Activated naive CD8-positive, alpha-beta T cell (primary cell): ENCODE measurements around the gene LNP1.

Experiments
- H3K27ac Mint-ChIP-seq: one replicate; pipeline ENCODE4 v1.8.0; 2021; ENCODE audit warnings: mixed read lengths
- H3K27me3 Mint-ChIP-seq: one replicate; pipeline ENCODE4 v1.8.0; 2021; ENCODE audit warnings: mixed read lengths
- H3K36me3 Mint-ChIP-seq: one replicate; pipeline ENCODE4 v1.8.0; 2021; ENCODE audit warnings: mixed read lengths
- H3K4me1 Mint-ChIP-seq: one replicate; pipeline ENCODE4 v1.8.0; 2021; ENCODE audit warnings: low read depth, mixed read lengths
- H3K4me3 Mint-ChIP-seq: one replicate; pipeline ENCODE4 v1.8.0; 2021; ENCODE audit warnings: mild to moderate bottlenecking, mixed read lengths
- H3K9me3 Mint-ChIP-seq: one replicate; pipeline ENCODE4 v1.8.0; 2021; ENCODE audit warnings: low read depth, mixed read lengths

The LNP1 gene

DNA sequence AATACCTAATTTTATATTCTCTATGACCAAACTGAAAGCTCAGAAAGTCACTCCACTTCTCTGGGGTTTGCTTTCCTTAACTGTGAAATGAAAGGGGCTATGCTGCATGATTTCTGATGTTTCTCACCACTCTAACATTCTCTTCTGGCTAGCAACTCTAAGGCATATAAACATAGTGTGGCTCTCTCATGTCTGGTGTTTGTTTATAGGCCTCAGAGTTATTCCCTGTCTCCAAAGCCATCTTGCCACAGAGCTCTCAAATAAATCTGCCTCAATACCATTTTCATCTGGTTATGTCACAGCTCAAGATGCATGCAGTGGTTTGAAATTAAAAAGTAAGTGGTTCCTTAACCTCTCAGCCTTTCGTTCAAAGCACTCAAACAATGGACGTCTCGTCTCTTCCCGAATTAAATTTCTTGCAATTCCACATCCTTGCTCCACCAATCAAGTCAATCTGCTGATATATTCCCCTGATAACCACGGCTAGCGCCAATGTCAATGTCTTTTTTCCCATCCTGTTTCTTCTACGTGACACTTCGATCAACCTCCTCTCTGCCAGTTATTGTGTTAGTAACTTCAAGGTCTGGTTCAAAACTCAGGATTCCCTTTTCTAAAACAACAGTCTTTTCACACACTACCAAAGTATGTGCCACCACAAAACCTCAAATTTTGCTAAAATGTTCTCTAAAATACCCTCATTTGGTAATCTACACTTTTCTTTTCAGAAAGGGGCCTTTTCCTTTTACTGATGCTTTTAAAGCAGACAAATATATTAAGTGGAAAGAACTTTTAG, 16.4 kb upstream of the LNP1 start:
- H3K4me3 Mint-ChIP-seq = no peak overlapping the region
- H3K27me3 Mint-ChIP-seq = no peaks in the 10 kb centered on the region
- H3K4me1 Mint-ChIP-seq = peaks cover 25% of the 10 kb centered on the region
- no peaks in the 10 kb centered on the region for H3K9me3 Mint-ChIP-seq
- H3K36me3 Mint-ChIP-seq = peaks cover 12% of the 10 kb centered on the region
- no peak overlapping the region for H3K27ac Mint-ChIP-seq

DNA sequence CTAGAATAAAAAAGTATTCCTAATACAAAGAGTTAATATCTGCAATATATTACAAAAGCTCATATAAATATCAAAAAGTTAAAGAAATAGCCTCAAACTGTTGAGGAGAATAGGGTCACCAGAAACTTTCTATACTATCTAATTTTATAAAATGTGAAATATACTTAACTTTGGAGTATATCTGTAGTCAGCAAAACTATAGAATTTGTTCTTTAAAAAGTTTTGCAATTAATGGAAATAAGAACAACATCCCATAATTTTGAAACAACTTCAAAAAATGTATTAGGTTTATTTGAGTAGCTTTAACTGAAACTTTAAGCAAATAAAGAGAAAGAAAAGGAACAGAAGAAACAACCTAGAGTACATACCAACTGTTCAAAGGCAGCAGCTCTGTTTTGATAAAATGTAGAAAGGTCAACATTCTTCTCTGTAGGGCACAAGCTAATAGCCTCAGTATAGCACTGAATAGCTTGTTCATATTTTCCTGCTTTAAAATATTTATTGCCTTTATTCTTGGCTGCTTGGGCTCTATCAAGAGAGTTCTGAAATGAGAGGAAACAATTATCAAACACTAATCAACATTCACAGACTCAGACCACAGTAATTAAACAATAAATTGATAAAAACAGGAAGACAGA, 14.8 kb upstream of the LNP1 start:
- H3K4me3 Mint-ChIP-seq = no peak overlapping the region
- H3K36me3 Mint-ChIP-seq = peaks cover 12% of the 10 kb centered on the region
- H3K4me1 Mint-ChIP-seq = peaks cover 25% of the 10 kb centered on the region
- H3K27ac Mint-ChIP-seq = no peak overlapping the region
- H3K9me3 Mint-ChIP-seq = no peaks in the 10 kb centered on the region
- H3K27me3 Mint-ChIP-seq = no peaks in the 10 kb centered on the region

DNA sequence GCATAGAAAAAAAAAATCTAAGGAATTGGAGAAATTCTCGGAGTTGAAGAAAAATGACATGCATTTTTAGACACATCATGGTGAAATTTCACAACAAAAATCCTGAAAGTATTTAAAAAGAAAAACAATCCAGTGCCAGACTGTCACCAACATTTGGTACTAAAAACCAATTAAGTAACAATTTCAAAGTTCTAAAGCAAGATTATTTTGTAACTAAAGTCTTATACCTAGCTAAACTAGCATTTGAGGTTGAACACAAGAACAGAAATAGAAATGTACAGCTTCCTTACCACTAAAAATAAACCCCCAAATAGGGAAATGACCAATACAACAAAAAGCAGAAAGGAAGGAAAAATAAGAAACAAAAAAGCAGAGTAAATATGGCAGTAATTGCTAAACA, 12.3 kb upstream of the LNP1 start:
- H3K4me3 Mint-ChIP-seq = no peak overlapping the region
- H3K27ac Mint-ChIP-seq = no peak overlapping the region
- H3K9me3 Mint-ChIP-seq = no peaks in the 10 kb centered on the region
- peaks cover 16% of the 10 kb centered on the region for H3K36me3 Mint-ChIP-seq
- peaks cover 32% of the 10 kb centered on the region for H3K4me1 Mint-ChIP-seq
- H3K27me3 Mint-ChIP-seq = no peaks in the 10 kb centered on the region

DNA sequence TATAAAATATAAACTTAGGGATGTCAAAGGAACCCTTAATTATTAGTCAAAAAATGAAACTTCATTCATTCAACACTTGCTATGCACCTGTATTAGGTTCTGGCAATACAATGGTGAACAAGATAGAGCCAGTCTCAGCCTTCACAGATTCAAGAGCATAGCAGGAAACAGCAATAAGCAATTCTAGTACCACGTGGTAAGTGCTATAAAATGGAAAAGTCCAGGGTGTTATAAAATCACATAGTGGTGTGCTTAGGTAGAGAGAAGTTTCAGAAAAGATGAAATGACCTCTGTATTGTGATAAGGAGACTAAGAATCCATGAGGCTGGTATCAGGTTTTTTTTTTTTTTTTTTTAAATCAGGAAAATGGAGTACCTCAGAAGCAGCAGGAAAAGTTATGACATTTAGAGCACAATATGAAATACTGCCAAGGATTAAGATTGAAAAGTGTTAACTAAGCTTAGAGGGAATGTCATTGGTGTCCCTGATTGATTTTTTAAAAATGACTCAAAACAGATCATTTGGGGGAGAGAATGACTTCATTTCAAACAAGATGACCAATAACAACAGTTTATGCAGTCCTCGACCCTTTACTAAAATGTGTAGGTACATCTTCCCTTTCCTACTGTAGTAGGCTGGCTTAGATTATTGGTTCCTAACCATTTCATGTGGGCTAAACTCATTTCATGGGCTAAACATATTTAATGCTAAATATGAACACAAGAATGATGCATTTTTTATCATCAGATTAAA, 5.5 kb upstream of the LNP1 start:
- Mint-ChIP-seq H3K4me3 (no peak overlapping the region), H3K4me1 (peaks cover 54% of the 10 kb centered on the region), H3K9me3 (no peaks in the 10 kb centered on the region), H3K27me3 (no peaks in the 10 kb centered on the region), H3K27ac (no peak overlapping the region), H3K36me3 (peaks cover 4% of the 10 kb centered on the region)

DNA sequence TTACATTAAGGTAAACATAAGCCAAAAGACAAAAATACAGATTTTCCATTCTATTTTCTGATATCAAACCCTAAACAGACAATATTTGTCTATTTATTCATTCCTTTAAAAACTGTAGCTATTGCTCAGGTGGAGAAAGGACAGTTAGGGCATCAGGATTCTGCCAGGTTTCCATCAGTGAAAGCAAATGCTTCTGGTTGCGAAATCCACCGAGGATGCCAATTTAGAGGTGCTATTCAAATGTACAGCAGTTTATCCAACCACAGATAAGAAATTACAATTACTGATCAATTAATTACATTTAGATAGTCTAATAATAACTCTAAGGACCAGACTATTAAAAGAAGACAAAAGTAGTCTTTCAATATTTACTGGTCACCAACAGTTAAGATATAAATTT, 4.4 kb upstream of the LNP1 start:
- Mint-ChIP-seq H3K27me3 (no peaks in the 10 kb centered on the region), H3K4me1 (peaks cover 56% of the 10 kb centered on the region), H3K27ac (no peak overlapping the region), H3K4me3 (peak overlapping the region; percentile 49), H3K36me3 (peaks cover 2% of the 10 kb centered on the region), H3K9me3 (no peaks in the 10 kb centered on the region)

DNA sequence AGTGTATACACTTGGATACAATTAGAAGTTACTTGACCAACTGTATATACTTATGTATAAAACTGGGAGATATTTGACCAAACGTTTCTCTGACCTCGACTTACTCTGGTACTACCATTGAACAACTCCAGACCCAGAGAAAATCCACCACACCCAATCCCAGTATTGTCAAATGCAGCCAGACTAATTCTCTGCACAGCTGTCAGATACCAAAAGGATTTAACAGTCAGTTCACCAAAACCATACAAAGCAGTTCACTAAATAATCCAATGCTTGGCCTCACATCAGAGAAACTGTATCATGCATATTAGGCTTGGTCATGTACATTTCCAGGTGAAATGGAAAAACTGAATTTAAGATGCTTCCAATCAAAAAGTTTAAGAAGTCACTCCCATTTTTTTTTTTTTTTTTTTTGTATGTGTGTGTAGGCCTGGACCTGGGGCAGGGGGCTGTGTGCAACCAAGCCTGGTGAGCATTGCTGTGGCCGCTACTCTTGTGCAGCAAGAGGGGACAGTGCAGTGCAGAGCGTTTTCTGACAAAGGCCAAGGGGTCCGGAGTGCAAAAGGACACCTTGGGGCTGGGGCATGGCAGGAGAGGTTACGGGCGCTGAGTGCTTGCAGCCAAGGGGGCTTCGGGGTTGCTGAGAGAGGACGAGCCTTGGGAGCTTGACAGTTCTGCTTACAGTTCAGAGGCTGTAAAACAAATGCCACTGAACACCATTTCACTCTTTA, 1.8 kb upstream of the LNP1 start:
- Mint-ChIP-seq H3K4me1 (peaks cover 68% of the 10 kb centered on the region), H3K27ac (peak overlapping the region; percentile 83)

DNA sequence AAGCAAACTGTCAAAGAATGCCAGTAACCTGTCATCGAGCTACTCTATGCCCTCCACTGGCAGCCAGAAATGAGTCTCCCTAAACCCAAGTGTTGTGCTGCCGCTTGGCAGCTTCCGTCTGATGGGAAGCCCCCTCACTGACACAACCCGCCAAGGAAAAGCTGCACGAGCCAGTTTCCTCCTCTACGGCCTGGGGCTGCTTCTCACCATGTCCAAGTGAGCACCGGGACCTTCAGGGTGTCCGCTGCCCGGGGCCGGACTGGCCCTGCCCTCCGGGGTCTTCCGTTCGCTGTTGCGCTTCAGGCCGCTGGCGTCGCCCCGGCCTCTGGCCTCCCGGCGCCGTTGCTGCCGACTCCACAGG, 940 bp upstream of the LNP1 start:
- Mint-ChIP-seq H3K27me3 (no peaks in the 10 kb centered on the region), H3K9me3 (no peaks in the 10 kb centered on the region), H3K4me1 (peaks cover 70% of the 10 kb centered on the region), H3K4me3 (peak overlapping the region; percentile 94), H3K36me3 (peaks cover 2% of the 10 kb centered on the region), H3K27ac (peak overlapping the region; percentile 83)

More for the DNA sequence above, 1.8 kb upstream of the LNP1 start:
- Mint-ChIP-seq H3K4me3 (peak overlapping the region; percentile 94), H3K27me3 (no peaks in the 10 kb centered on the region), H3K36me3 (no peaks in the 10 kb centered on the region), H3K9me3 (no peaks in the 10 kb centered on the region)

DNA sequence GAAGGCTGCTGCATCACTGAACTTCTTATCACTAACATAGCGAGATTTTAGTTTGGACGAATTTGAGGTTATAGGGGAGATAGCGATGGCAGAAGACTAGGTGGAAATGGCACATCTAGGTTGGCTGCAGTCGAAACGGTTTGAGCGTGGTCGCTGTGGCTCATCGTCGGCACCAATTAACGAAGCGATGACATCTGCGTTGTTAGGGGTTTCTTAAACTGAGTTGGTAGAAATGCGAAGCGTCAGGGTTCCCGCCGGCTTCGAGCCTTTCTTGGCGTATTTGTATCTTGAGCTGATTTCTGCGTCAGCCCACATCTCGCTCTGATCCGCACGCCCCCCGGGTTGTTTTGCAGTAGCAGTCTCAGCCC, 319 bp downstream of the LNP1 start:
- H3K27ac Mint-ChIP-seq = peak overlapping the region; percentile 98
- H3K9me3 Mint-ChIP-seq = no peaks in the 10 kb centered on the region
- H3K27me3 Mint-ChIP-seq = no peaks in the 10 kb centered on the region
- peaks cover 2% of the 10 kb centered on the region for H3K36me3 Mint-ChIP-seq
- peak overlapping the region; percentile 94 for H3K4me3 Mint-ChIP-seq
- peaks cover 64% of the 10 kb centered on the region for H3K4me1 Mint-ChIP-seq

DNA sequence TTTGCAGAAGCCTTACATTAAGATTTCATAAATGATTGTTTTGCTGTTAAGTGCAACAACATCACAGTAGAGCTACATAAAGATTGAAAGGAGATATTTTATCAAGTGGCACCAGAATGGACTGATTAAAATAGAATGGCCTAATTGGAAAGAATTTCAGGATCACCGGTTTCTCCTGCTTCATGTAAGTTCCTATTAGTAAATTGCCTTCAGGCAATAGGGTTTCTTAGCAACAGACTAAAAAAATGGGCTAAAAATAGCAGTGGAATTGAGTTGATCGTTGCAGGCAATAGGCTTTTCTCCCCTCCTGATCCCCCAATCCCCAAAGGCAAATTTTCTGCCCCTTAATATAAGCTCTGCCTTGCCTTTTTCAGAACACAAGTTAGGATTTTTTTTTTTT, 917 bp downstream of the LNP1 start:
- Mint-ChIP-seq H3K27me3 (no peaks in the 10 kb centered on the region), H3K4me1 (peaks cover 58% of the 10 kb centered on the region), H3K27ac (peak overlapping the region; percentile 98), H3K9me3 (peaks cover 2% of the 10 kb centered on the region), H3K36me3 (peaks cover 4% of the 10 kb centered on the region), H3K4me3 (peak overlapping the region; percentile 94)

DNA sequence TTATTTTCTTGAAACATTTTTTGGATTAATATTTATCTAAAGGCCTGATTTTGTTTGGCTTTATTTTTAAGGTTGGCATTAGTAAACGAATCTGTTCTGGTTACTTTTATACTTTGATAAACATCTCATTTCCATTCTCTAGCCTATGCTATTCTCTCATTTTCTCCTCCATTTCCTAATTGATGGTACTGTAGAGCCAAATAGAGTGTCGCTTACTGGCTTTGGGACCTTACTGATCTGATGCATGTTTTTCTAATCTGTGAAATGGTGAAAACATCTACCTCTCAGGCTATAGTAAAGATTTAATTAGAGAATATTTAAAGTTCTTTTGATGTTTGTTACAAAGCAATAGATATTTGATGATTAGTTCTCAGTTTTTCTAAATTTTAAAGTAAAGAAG, 1.6 kb downstream of the LNP1 start:
- H3K36me3 Mint-ChIP-seq = peaks cover 10% of the 10 kb centered on the region
- H3K4me3 Mint-ChIP-seq = peak overlapping the region; percentile 94
- H3K27me3 Mint-ChIP-seq = no peaks in the 10 kb centered on the region
- no peak overlapping the region for H3K27ac Mint-ChIP-seq
- H3K4me1 Mint-ChIP-seq = peaks cover 55% of the 10 kb centered on the region
- H3K9me3 Mint-ChIP-seq = peaks cover 8% of the 10 kb centered on the region

DNA sequence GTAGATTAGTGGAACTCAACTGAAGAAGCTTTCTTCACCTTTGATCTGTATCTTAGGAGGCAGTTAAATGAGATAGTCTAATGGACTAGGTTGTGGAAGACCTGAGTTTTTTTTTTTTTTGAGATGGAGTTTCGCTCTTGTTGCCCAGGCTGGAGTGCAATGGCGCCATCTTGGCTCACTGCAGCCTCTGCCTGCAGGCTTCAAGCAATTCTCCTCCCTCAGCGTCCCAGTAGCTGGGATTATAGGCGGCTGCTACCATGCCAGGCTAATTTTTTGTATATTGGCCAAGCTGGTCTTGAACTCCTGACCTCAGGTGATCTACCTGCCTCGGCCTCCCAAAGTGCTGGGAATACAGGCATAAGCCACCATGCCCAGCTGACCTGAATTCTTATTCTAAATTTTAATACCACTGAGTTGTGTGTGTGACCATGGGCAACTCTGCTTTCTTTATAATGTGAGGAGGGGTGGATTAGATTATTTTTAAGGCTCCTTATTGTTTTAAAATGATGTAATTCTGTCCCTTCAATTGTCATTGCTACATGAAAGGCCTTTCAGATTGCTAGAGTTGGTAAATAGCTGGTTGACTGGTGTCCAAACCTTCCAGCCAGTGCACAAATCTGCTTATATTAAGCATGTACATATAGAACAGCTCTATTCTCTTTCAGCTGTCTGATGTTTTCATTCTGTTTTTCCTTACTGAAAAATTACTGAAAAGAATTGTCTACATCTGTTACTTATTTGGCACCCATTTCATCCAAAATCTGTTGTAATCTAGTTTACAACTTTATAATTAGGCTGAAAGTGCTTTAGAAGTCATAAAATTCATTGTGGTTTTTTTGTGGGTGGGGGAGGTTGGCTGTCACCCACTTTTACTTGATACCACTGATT, 2.3 kb downstream of the LNP1 start:
- no peaks in the 10 kb centered on the region for H3K27me3 Mint-ChIP-seq
- peaks cover 10% of the 10 kb centered on the region for H3K9me3 Mint-ChIP-seq
- no peak overlapping the region for H3K27ac Mint-ChIP-seq
- H3K36me3 Mint-ChIP-seq = peaks cover 13% of the 10 kb centered on the region
- H3K4me1 Mint-ChIP-seq = peaks cover 51% of the 10 kb centered on the region
- H3K4me3 Mint-ChIP-seq = peak overlapping the region; percentile 94

DNA sequence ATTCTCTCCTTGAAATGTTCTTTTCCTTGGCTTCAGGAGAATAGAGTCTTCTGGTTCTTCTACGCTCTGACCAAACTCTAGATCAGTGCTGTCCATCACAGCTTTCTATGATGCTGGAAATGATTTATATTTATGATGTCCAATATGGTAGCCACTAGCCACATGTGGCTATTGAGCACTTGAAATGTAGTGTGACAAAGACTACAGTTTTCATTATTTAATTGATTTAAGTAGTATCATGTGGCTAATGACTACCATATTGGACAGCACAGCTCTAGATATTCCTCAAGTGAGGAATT, 2.9 kb downstream of the LNP1 start:
- Mint-ChIP-seq H3K4me3 (peak overlapping the region; percentile 94), H3K36me3 (peaks cover 16% of the 10 kb centered on the region), H3K4me1 (peaks cover 47% of the 10 kb centered on the region), H3K27me3 (no peaks in the 10 kb centered on the region), H3K9me3 (peaks cover 10% of the 10 kb centered on the region), H3K27ac (no peak overlapping the region)

DNA sequence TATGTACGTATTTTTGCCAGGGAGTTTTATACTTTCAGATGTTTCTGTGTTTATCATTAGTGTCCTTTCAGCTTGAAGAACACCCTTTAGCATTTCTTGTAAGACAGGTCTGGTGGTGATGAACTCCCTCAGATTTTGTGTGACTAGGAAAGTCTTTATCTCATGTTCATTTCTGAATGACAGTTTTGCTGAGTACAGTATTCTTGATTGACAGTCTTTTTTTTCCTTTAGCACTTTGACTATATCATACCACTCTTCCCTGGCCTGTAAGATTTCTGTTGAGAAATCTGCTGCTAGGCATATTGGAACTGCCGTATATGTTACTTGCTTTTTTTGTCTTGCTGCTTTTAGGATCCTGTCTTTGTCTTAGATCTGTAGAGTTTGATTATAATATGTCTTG, 5.8 kb downstream of the LNP1 start:
- H3K4me3 Mint-ChIP-seq = no peak overlapping the region
- no peaks in the 10 kb centered on the region for H3K27me3 Mint-ChIP-seq
- peaks cover 31% of the 10 kb centered on the region for H3K4me1 Mint-ChIP-seq
- H3K9me3 Mint-ChIP-seq = peaks cover 23% of the 10 kb centered on the region
- peaks cover 33% of the 10 kb centered on the region for H3K36me3 Mint-ChIP-seq
- no peak overlapping the region for H3K27ac Mint-ChIP-seq

DNA sequence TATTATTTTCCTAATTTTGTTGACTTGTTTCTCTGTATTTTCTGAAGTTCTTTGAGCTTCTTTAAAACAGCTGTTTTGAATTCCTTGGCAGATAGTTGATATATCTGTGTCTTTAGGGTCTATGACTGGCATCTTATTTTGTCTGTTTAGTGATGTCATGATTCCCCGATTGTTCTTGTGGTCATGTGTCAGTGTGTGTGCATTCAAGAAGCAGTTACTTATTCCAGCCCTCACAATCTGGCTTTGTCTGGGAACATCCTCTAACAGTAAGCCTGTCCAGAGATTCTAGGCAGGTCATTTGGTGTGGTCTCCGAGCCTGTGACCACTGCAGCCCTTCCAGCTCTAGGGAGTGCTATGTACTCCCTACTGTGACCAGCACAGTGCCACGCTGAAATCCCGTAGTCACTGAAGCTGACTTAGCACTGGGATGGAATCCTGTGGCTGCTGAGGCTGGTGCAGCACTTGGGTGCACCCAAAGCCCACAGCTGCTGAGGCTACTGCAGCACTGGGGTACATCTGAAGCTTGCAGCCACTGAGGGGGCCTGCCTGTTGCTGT, 6.7 kb downstream of the LNP1 start:
- H3K27ac Mint-ChIP-seq = no peak overlapping the region
- no peak overlapping the region for H3K4me3 Mint-ChIP-seq
- peaks cover 28% of the 10 kb centered on the region for H3K9me3 Mint-ChIP-seq

More for the DNA sequence above, 6.7 kb downstream of the LNP1 start:
- Mint-ChIP-seq H3K36me3 (peaks cover 41% of the 10 kb centered on the region), H3K27me3 (no peaks in the 10 kb centered on the region), H3K4me1 (peaks cover 23% of the 10 kb centered on the region)
